Fibroblast of pulmonary artery (primary cell): Measurements from ENCODE around the gene CDH23.

Source experiments
- DNase-seq: peaks from one replicate; pipeline ENCODE4 v3.0.0-alpha.2; 2010; ENCODE audit warnings: low read depth
- H3K4me3 ChIP-seq: replicated peaks from 2 replicates; pipeline ENCODE4 v1.5.1; 2011; ENCODE audit warnings: low read depth, mild to moderate bottlenecking, control low read depth, low read length, moderate library complexity
- CTCF ChIP-seq: IDR thresholded peaks from 2 replicates; pipeline ENCODE4 v1.5.1; 2011; ENCODE audit warnings: mild to moderate bottlenecking, control low read depth, low read length, inconsistent platforms; ENCODE audit errors: missing control alignments

Gene CDH23

GRCh38 chr10:71467161-71467560, 70.4 kb downstream of the CDH23 start:
- no peak overlapping the region for H3K4me3 ChIP-seq
- no peak for TF ChIP-seq CTCF
- no peak for DNase-seq

- no peak for TF ChIP-seq CTCF
- DNase-seq: no peak
- H3K4me3 ChIP-seq: no peak overlapping the region
Measured at GRCh38 chr10:71467569-71468362, 71.0 kb downstream of the CDH23 start.

- no peak overlapping the region for H3K4me3 ChIP-seq
- TF ChIP-seq CTCF: no peak
- no peak for DNase-seq
Measured at GRCh38 chr10:71468363-71469094, 71.8 kb downstream of the CDH23 start.

- no peak for DNase-seq
- no peak overlapping the region for H3K4me3 ChIP-seq
- TF ChIP-seq CTCF: no peak
Measured at GRCh38 chr10:71471006-71471405, 74.3 kb downstream of the CDH23 start.

GRCh38 chr10:71471957-71472365, 75.2 kb downstream of the CDH23 start:
- no peak for TF ChIP-seq CTCF
- DNase-seq: no peak
- H3K4me3 ChIP-seq: no peak overlapping the region

GRCh38 chr10:71472466-71472865, 75.7 kb downstream of the CDH23 start:
- DNase-seq: no peak
- TF ChIP-seq CTCF: no peak
- H3K4me3 ChIP-seq: no peak overlapping the region

- DNase-seq: no peak
- TF ChIP-seq CTCF: no peak
- no peak overlapping the region for H3K4me3 ChIP-seq
Measured at GRCh38 chr10:71472912-71473311, 76.2 kb downstream of the CDH23 start.
